LNCAP (cell line): Measurements from ENCODE around the gene ACTR8.

Source experiments
- TF ChIP-seq, protein P1 (sequence below): fragments of 450-650 bp; IDR thresholded peaks from 2 replicates; pipeline ENCODE4 v1.5.1; 2017; ENCODE audit warnings: mild to moderate bottlenecking

The ACTR8 gene

GRCh38 chr3:53828581-53828980, 53.4 kb downstream of the ACTR8 start:
- TF ChIP-seq, protein P1, sequence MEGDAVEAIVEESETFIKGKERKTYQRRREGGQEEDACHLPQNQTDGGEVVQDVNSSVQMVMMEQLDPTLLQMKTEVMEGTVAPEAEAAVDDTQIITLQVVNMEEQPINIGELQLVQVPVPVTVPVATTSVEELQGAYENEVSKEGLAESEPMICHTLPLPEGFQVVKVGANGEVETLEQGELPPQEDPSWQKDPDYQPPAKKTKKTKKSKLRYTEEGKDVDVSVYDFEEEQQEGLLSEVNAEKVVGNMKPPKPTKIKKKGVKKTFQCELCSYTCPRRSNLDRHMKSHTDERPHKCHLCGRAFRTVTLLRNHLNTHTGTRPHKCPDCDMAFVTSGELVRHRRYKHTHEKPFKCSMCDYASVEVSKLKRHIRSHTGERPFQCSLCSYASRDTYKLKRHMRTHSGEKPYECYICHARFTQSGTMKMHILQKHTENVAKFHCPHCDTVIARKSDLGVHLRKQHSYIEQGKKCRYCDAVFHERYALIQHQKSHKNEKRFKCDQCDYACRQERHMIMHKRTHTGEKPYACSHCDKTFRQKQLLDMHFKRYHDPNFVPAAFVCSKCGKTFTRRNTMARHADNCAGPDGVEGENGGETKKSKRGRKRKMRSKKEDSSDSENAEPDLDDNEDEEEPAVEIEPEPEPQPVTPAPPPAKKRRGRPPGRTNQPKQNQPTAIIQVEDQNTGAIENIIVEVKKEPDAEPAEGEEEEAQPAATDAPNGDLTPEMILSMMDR, result no peak

DNA sequence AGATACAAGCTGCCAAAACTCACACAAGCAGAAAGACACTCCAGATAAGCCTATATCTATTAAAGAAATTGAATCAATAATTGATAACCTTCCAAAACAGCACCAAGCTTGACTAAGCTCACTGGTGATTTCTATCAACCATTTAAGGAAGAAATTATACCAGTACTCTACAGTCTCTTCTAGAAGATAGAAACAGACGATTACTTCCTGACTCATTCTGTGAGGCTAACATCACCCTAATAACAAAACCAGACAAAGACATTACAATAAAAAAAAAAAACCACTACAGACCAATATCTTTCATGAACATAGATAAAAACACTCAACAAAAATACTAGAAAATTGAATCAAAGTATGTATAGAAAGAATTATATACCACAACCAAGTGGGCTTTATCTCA, 55.9 kb downstream of the ACTR8 start:
- TF ChIP-seq, protein P1, result no peak

DNA sequence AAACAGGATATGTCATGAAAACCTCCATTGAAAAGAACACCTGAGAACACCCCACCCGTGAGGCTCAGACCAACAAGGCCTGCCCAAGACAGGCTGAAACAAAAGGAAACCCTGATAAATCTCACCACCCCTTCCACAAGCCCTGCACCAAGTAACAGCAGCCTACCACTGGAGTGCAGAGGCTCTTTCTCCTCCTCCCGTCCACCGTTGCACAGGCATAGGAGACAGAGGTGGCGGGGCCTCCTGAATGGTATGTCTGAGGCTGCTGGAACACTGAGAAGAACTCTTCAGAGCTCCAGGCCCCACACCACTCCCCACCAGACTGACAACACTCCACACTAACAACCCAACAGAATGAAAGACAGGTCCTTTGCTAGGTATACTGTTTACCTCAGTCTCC, 57.2 kb downstream of the ACTR8 start:
- TF ChIP-seq, protein P1, result no peak

DNA sequence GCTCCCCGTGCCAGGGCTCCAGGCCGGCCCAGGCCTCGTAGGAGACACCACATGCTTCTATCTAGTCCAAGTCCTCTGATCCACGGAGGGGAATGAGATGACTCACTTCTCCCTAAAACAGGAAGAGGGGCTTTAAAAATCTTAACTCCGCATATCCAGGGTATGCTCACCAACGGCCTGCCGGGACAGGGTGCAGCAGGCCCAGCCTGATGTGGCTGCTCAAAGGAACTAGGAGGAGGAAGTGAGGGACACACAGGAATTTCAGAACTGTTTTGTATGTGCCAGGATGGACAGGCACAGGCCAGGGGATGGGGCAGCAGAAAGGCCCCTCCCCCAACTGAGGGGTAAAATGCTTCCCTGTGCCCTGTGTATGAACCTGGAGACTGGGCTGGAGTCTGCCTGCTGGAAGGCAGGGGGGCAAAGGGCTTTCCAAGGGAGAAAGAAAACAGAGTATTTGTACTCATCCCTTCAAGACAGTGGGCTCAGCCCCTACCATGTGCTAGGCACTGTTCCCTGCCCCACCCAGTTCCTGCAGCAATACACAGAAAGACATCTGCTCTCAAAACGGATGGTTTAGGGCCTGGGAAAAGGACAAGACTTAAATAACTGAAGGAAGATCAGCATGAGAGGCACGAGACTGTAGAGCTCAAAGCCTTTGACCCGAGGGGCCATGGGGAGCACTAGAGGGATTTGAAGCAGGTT, 57.8 kb downstream of the ACTR8 start:
- TF ChIP-seq, protein P1, result no peak

GRCh38 chr3:53823026-53823955, 58.7 kb downstream of the ACTR8 start:
- TF ChIP-seq, protein P1, result no peak

DNA sequence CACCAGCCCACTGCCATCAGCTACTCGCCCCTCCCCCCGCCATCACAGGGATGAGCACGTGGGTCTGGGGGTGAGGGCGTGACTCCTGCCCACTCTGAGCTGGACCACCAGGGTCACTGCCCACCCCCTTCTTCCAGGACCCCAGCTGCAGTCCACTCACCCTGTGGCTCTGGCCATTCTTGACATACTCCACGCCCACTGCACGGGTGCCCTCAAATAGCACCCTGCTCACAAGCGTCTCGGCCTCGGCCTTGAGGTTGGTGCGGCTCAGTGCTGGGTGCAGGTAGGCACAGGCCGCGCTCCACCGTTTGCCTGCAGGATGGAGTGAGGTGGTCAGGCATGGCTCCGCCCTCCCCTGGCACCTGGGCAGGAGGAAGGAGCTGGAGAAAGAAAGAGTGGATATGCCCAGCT, 59.6 kb downstream of the ACTR8 start:
- TF ChIP-seq, protein P1, result no peak

DNA sequence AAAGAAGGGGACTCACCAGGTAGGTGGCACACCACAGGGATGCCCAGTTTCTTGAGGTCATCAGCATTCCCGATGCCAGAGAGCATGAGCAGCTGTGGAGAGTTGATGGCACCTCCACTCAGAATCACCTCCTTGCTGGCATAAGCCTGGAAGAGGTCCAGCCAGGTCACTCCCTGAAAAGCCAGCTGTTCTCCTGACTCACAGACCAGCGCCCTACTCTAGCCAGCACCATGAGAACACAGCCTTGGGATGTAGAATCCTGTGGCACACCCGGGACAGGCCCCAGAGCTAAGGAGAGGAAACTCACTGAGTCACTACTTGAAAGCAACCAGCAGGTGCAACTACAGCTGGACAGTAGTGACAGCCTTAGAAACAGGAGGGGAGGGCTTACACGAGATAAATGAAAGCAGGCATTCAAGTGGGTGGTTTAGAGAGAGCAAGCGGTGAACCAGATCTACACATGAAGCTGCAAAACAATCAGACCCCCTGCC, 60.3 kb downstream of the ACTR8 start:
- TF ChIP-seq, protein P1, result no peak
